Measurements from ENCODE around the gene ZNF138. TPM values are rescaled to one million over a fixed set of nuclear protein-coding genes. Genes with fewer than 3 reads are reported as not detected.
A peak's percentile ranks its signal among the peaks of the same experiment; 100 is the strongest.
"Not testable (repeated sequence)": the region's sequence is repeated elsewhere in the genome, so short reads cannot be mapped to it uniquely, and the experiment has no call there.

The ZNF138 gene
- total RNA-seq = 19.1 and 30.6 TPM in 2 replicates
- polyA plus RNA-seq (2012) = 8.8 TPM

DNA sequence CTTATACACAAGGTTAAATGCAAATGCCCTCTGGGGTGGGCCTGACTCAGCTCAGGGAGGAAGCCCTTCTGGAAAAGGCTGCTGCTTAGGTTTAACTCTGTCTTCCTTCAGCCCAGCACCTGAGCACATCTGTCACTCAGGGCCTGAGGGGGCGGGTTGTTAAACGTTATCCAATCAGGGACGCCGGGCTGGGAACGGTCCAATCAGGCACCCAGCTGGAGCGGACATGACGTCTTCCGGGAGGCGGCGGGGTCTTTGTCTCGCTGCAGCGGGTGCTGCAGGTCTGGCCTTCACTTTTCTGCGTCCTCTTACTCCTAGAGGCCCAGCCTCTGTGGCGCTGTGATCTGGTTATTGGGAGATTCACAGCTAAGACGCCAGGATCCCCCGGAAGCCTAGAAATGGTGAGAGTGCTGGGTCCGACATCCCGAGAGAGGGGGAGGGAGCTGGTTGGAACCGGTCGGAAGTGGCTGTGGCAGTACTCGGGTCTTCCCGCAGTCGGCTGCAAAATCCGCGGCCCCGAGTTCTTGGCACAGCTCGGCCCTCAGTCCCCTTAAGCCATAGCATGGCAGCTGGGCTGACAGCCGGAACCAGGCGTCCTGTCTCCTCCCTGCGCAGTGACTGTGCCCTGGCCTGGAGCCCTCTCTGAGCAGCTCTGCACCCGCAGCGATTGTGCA, at the start of gene ZNF138:
ZNF138 (plus strand) TSS at position 258 of the 674 bp plus-strand sequence; CDS start at position 399, 141 bp downstream.
- DNase-seq (ENCODE audit: low read depth) = peak; percentile 99

DNA sequence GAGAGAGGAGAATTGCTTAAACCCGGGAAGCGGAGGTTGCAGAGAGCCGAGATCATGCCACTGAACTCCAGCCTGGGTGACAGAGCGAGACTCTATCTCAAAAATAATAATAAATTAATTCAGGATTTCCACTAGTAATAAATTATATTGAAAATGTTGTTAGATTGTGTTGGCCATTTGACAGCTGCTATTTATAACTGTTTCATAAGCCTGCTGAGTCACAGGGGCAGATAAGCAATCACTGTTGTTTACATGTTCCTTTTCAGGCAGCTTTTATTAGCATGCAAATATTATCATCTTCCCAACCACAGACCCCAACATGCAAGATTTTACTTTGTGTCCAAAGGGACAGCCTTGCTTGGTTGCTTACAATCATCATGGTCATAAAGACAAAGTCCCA, 49.5 kb upstream of the ZNF138 start:
- DNase-seq (ENCODE audit: low read depth) = peak; percentile 40

DNA sequence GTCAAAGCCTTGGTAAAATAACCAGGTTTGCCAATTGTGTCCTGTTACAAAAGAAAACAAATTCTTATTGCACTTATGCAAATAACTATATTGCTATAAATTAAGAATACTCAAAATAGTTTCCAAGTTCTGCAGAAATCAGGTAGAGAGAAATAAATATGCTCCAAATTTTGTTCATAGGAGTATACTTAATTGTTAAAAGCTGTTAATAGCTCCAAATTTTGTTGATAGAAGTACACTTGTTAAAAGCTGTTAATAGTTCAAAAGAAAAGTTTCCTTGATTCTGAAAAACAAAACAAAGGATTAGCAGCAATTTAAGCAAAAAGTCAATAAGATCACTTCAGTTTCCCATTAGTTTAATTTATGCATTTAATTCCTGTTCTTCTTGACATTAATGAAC, 46.4 kb upstream of the ZNF138 start:
- no peak for DNase-seq (ENCODE audit: low read depth)

DNA sequence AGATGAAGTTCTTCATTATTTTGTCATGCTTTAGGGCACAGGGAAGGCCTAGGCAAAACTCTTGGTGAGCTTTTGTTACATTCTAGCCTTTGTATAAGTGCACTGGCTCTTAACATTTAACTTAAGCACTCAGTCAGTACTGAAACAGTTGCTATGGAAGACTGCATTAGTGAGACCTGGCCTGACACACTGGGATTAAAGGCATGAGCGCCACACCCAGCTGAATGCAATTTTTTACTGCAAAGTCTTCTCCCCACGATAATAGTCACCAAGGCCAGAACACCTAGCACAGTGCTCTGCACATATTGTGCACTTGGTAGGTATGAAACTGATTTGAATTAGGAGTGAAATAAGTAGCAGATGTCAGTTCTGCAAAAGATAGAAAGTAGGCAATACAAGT, 41.2 kb upstream of the ZNF138 start:
- DNase-seq (ENCODE audit: low read depth) = no peak

DNA sequence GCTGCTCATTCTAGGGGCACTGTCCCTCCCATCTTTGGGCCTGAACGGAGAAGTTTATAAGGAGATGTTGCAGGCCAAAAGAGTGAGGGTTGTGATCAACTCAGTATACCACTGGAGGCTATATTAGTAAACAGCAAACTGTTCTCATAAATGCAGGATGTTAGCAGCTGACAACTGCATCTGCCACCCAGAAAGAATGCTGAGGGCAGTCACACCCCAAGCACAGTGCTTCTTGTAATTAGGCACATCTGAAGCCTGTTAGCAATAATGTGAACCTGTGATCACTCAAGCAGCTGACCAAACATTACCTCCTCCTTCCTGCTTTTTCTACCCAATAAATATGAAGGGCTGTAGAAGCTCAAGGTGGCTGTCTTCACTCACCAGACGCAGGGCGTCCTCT, 38.4 kb upstream of the ZNF138 start:
- peak; percentile 70 for DNase-seq (ENCODE audit: low read depth)

GRCh38 chr7:64758151-64758550, 36.1 kb upstream of the ZNF138 start:
- DNase-seq (ENCODE audit: low read depth) = no peak

GRCh38 chr7:64768824-64769223, 25.4 kb upstream of the ZNF138 start:
- peak; percentile 50 for DNase-seq (ENCODE audit: low read depth)

- DNase-seq (ENCODE audit: low read depth) = no peak
These were observed 19.9 kb upstream of the ZNF138 start for GRCh38 chr7:64774204-64774842.

- DNase-seq (ENCODE audit: low read depth) = no peak
These were observed 18.9 kb upstream of the ZNF138 start for GRCh38 chr7:64775289-64775688.

DNA sequence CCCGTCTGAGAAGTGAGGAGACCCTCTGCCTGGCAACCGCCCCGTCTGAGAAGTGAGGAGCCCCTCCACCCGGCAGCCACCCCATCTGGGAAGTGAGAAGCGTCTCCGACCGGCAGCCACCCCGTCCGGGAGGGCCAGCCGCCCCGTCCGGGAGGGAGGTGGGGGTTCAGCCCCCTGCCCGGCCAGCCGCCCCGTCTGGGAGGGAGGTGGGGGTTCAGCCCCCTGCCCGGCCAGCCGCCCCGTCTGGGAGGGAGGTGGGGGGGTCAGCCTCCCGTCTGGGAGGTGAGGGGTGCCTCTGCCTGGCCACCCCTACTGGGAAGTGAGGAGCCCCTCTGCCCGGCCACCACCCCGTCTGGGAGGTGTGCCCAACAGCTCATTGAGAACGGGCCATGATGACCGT, 9.4 kb upstream of the ZNF138 start:
- DNase-seq (ENCODE audit: low read depth) = not testable (repeated sequence)

- DNase-seq (ENCODE audit: low read depth) = no peak
These were observed 6.9 kb upstream of the ZNF138 start for GRCh38 chr7:64787295-64787694.

DNA sequence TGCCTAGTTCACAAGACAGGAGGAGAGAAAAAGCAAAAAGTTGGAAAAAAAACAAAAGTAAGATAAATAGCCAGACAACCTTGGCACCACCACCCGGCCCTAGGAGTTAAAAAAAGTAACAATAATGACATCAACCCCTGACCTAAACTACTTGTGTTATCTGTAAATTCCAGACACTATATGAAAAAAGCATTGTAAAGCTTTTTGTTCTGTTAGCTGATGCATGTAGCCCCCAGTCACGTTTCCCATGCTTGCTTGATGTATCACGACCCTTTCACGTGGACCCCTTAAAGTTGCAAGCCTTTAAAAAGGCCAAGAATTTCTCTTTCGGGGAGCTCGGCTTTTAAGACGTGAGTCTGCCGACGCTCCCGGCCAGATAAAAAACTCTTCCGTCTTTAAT, 5.0 kb upstream of the ZNF138 start:
- not testable (repeated sequence) for DNase-seq (ENCODE audit: low read depth)

GRCh38 chr7:64793106-64793755, 997 bp upstream of the ZNF138 start:
- peak; percentile 87 for DNase-seq (ENCODE audit: low read depth)

GRCh38 chr7:64795176-64795575, 948 bp downstream of the ZNF138 start:
- DNase-seq (ENCODE audit: low read depth) = no peak

- not testable (repeated sequence) for DNase-seq (ENCODE audit: low read depth)
These were observed 4.9 kb downstream of the ZNF138 start for GRCh38 chr7:64799169-64799568.

GRCh38 chr7:64802699-64803098, 8.5 kb downstream of the ZNF138 start:
- no peak for DNase-seq (ENCODE audit: low read depth)

- no peak for DNase-seq (ENCODE audit: low read depth)
These were observed 13.6 kb downstream of the ZNF138 start for GRCh38 chr7:64807731-64808365.

DNA sequence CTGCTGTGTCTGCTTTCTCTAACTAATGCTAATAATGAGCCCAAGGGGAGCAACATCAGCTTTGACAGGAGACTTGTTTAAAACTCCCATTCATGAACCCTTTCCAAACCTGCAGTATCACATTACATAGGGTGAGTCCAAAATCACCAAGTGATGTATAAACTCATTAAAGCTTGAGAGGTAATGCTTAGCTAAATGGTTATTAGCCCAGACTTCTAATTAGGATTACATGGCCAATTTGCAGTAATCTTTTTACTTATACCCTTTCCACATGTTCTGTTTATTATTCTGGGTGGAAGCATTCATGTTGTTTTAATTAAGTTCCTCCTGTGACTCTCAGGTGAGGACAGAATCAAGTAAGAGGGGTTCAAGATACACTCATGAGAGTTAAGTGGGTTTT, 17.5 kb downstream of the ZNF138 start:
- no peak for DNase-seq (ENCODE audit: low read depth)

DNA sequence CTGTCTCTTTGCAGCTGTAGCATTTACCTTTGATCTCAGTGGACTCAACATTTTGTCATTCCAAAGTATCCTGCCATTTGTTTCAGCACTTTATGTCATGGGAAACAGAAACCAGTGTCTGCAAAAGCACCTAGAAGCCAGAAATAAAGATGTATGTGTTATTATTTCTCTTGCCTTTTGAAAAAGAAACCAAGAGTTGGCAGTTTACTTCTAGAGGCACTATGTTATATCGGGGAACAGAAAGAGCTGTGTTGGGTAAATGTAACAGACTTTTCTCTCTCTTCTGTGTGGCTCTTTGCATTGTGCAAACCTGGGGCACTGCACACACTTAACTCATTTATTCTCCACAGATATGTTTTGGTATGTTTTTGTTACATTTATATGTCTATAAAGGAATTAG, 36.7 kb downstream of the ZNF138 start:
- no peak for DNase-seq (ENCODE audit: low read depth)

GRCh38 chr7:64832136-64832535, 37.9 kb downstream of the ZNF138 start:
- DNase-seq (ENCODE audit: low read depth) = no peak

- DNase-seq (ENCODE audit: low read depth) = no peak
These were observed 40.8 kb downstream of the ZNF138 start for GRCh38 chr7:64834989-64835388.

DNA sequence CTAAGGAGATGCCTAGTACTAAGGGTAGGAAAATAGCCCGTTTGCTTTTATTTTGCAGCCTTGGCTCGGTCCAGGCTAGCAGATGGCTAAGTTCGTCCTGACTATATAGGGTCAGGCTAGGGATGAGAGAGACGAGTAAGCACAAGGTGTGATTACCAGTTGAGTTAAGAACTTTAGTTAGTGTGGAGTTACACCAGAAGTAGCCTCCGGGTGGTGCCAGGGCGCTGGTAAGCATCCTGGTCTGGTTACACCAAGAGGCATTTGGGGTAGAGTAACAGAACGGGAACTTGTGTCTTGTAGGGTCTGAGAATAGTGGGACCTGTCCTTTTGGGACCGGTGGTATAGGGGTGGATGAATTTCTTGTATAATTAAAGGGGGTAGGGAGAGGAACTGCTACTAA, 41.6 kb downstream of the ZNF138 start:
- DNase-seq (ENCODE audit: low read depth) = not testable (repeated sequence)

All from myocyte (in vitro differentiated cells).